HepG2 (cell line): ENCODE results near the gene PSRC1. TPM values are rescaled to one million over a fixed set of nuclear protein-coding genes. Genes with fewer than 3 reads are reported as not detected.
A peak's percentile ranks its signal among the peaks of the same experiment; 100 is the strongest.

Experiments
- ETS1 ChIP-seq: sonication (generic); formaldehyde crosslinking; IDR thresholded peaks from 2 replicates; pipeline ENCODE4 v1.4.0; 2020; ENCODE audit warnings: missing genetic modification reagents
- FOXJ3 ChIP-seq: sonication (generic); formaldehyde crosslinking; IDR thresholded peaks from 2 replicates; pipeline ENCODE4 v1.4.0; 2020; ENCODE audit warnings: missing genetic modification reagents, mild to moderate bottlenecking, borderline replicate concordance
- KDM6A ChIP-seq: IDR thresholded peaks from 2 replicates; pipeline ENCODE4 v1.6.1; 2016; ENCODE audit warnings: low read depth
- PCBP2 ChIP-seq: fragments of 200-400 bp; formaldehyde crosslinking; optimal IDR thresholded peaks from 2 replicates; pipeline ENCODE3; 2018; ENCODE audit warnings: low read length, low read depth; ENCODE audit not compliant: poor library complexity, severe bottlenecking
- RFX5 ChIP-seq: IDR thresholded peaks from 2 replicates; pipeline ENCODE4 v1.6.1; 2011; ENCODE audit warnings: low read depth, low read length, improper control_type of control experiment
- TBX3 ChIP-seq: fragments of 450-650 bp; IDR thresholded peaks from 2 replicates; pipeline ENCODE4 v1.6.1; 2017; ENCODE audit warnings: antibody characterized with exemption, mild to moderate bottlenecking, inconsistent platforms, borderline replicate concordance
- ZBTB37 ChIP-seq: sonication (generic); formaldehyde crosslinking; IDR thresholded peaks from 2 replicates; pipeline ENCODE4 v1.4.0; 2020; ENCODE audit warnings: mild to moderate bottlenecking, missing genetic modification reagents
- ZNF121 ChIP-seq: sonication (generic); formaldehyde crosslinking; IDR thresholded peaks from 2 replicates; pipeline ENCODE4 v1.5.0; 2020; ENCODE audit warnings: mild to moderate bottlenecking, missing genetic modification reagents
- ZNF142 ChIP-seq: sonication (generic); formaldehyde crosslinking; IDR thresholded peaks from 2 replicates; pipeline ENCODE4 v1.4.0; 2020; ENCODE audit warnings: missing genetic modification reagents
- ZNF180 ChIP-seq: sonication (generic); formaldehyde crosslinking; IDR thresholded peaks from 2 replicates; pipeline ENCODE4 v1.4.0; 2020; ENCODE audit warnings: low read depth, missing genetic modification reagents, borderline replicate concordance
- ZNF407 ChIP-seq: sonication (generic); formaldehyde crosslinking; IDR thresholded peaks from one replicate; pipeline ENCODE4 v1.5.1; 2020; ENCODE audit warnings: mild to moderate bottlenecking, missing genetic modification reagents; ENCODE audit errors: not compliant biosample characterization
- polyA plus RNA-seq, 8 experiments: library from polyadenylated mRNA; depleted of rRNA in 3 of 8; stranded (reverse) in 7 of 8; unstranded in 1 of 8; fragments of >200 nt; fragmentation: Illumina TruSeq in 4 of 8; extraction: Trizol in 4 of 8; gene quantifications; 2 replicates each; pipeline versions ENCODE4 v1.2.1 to v1.2.3, GENCODE V29; 2011 to 2016; ENCODE audit warnings: low read depth in 4 of 8, missing spikeins in 1 of 8, mixed read lengths in 1 of 8; ENCODE audit not compliant: insufficient read depth in 1 of 8
- total RNA-seq, 5 experiments: library from RNA; depleted of rRNA; stranded (reverse); fragments of >200 nt; fragmentation: Illumina TruSeq; extraction: Trizol; gene quantifications; 2 replicates each; pipeline ENCODE4 v1.2.3, GENCODE V29; 2016; ENCODE audit warnings: low read depth in 1 of 5

PSRC1 gene
- total and polyA plus RNA-seq, 2 of the 13 experiments (the other 11 are each of a cell fraction or from before 2014, with no cell fraction given), result 28.6 to 30.3 TPM

GRCh38 chr1:109277434-109278204 is 5.3 kb downstream of the PSRC1 start (continued):
- TF ChIP-seq ZBTB37 (CRISPR knock-in tag) (no peak), ETS1 (no peak), ZNF407 (CRISPR knock-in tag) (no peak), TBX3 (no peak), PCBP2 (no peak), RFX5 (no peak), FOXJ3 (CRISPR knock-in tag) (0 out of 2 replicates have a peak, but pooled peaks have one; percentile 25), KDM6A (CRISPR knock-in tag) (no peak), ZNF121 (CRISPR knock-in tag) (no peak), ZNF142 (CRISPR knock-in tag) (peak; percentile 59; the same call in 1 of the 2 replicates), ZNF180 (no peak)
